Breast epithelium (tissue), 4 donors: ENCODE results near the gene SHLD3. TPM values are rescaled to one million over a fixed set of nuclear protein-coding genes. Genes with fewer than 3 reads are reported as not detected.
A peak's percentile ranks its signal among the peaks of the same experiment; 100 is the strongest.
"Not testable (repeated sequence)": the region's sequence is repeated elsewhere in the genome, so short reads cannot be mapped to it uniquely, and the experiment has no call there.

ENCODE experiments used
- DNase-seq, 2 donors: peaks; one replicate each; pipeline ENCODE4 v3.0.0-alpha.2; 2019; ENCODE audit warnings: low spot score in 2 of 2
- H3K27ac ChIP-seq, 2 donors: fragments of 200-600 bp; sonication (generic) in 1 of 2; one replicate each; pipeline ENCODE4 v1.5.1; 2016 to 2019; ENCODE audit warnings: mild to moderate bottlenecking in 1 of 2
- H3K27me3 ChIP-seq, 2 donors: fragments of 200-600 bp; sonication (generic) in 1 of 2; one replicate each; pipeline versions ENCODE4 v1.5.1 to v1.6.0; 2017 to 2019; ENCODE audit warnings: control low read depth in 1 of 2, mild to moderate bottlenecking in 1 of 2
- H3K36me3 ChIP-seq: fragments of 200-600 bp; one replicate; pipeline ENCODE4 v1.5.1; 2019
- H3K4me1 ChIP-seq, 2 donors: fragments of 200-600 bp; sonication (generic); one replicate each; pipeline ENCODE4 v1.5.1; 2016 to 2019; ENCODE audit warnings: control low read depth in 1 of 2
- H3K4me3 ChIP-seq, 3 donors: fragments of 200-600 bp; sonication (generic); 1 replicate in 2 of 3; 2 replicates in 1 of 3; pipeline ENCODE4 v1.5.1; 2016 to 2019; ENCODE audit warnings: mild to moderate bottlenecking in 3 of 3, moderate library complexity in 2 of 3
- H3K9me3 ChIP-seq, 2 donors: fragments of 200-600 bp; sonication (generic) in 1 of 2; one replicate each; pipeline ENCODE4 v1.5.1; 2016 to 2019; ENCODE audit warnings: control low read depth in 1 of 2
- POLR2A ChIP-seq: fragments of 450-650 bp; IDR thresholded peaks from one replicate; pipeline ENCODE4 v1.6.1; 2016; ENCODE audit warnings: antibody characterized with exemption, mild to moderate bottlenecking, moderate library complexity
- POLR2AphosphoS5 ChIP-seq, 3 donors: sonication (generic); formaldehyde crosslinking; IDR thresholded peaks; one replicate each; pipeline ENCODE4 v1.6.1; 2017; ENCODE audit warnings: antibody characterized with exemption in 3 of 3
- intact Hi-C: fragments of 100-400 bp; cut with DNase I; formaldehyde crosslinking; loops from one replicate; pipeline ENCODE4 v1.15.1; 2023; ENCODE audit warnings: low total_unique reads
- total RNA-seq, 3 donors: library from RNA; depleted of rRNA; stranded (reverse); fragments of >200 nt; gene quantifications; one replicate each; pipeline ENCODE4 v1.1.0, GENCODE V29; 2016
- TF ChIP-seq, protein P1 (sequence below), 3 donors: fragments of 450-650 bp; IDR thresholded peaks; one replicate each; pipeline ENCODE4 v1.5.1; 2016 to 2017; ENCODE audit warnings: antibody characterized with exemption in 3 of 3, mild to moderate bottlenecking in 3 of 3, moderate library complexity in 3 of 3

The SHLD3 gene
- total RNA-seq, 3 donors from 2014 or later, result 3.6 to 5.1 (median 3.7) TPM

GRCh38 chr5:65612298-65612907, 12.4 kb upstream of the SHLD3 start:
- no peak for DNase-seq
- H3K36me3 ChIP-seq, result peaks cover 15% of the 10 kb centered on the region

DNA sequence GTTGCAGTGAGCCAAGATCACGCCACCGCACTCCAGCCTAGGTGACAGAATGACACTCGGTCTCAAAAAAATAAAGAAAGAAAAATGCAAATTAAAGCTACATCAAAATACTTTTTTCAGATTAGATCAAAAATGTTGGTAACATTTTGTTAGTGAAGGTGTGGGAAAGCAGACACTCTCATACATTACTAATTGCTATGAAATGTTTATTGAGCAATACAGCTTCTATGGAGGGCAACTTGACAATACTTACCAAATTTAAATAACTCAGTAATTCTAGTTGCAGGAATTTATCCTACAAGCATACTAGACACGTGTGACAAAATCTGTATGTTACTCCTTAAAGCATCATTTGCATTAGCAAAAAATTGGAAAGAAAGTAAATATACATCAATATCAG, 4.8 kb upstream of the SHLD3 start:
- H3K4me1 ChIP-seq, result peaks cover 0 to 10% of the 10 kb centered on the region in 2 donors
- TF ChIP-seq POLR2AphosphoS5 (IDR thresholded peaks at IDR 0.05), result no peak
- no peak for TF ChIP-seq POLR2A
- intact Hi-C loops, result no loop called here
- DNase-seq, result no peak
- H3K9me3 ChIP-seq, result no peaks in the 10 kb centered on the region
- no peaks in the 10 kb centered on the region for H3K36me3 ChIP-seq
- H3K27me3 ChIP-seq, result no peaks in the 10 kb centered on the region
- H3K4me3 ChIP-seq, result no peak overlapping the region
- no peak overlapping the region for H3K27ac ChIP-seq

More at GRCh38 chr5:65612298-65612907, 12.4 kb upstream of the SHLD3 start:
- Histone ChIP-seq H3K4me3 (no peak overlapping the region), H3K27ac (no peak overlapping the region), H3K9me3 (no peaks in the 10 kb centered on the region), H3K4me1 (no peaks in the 10 kb centered on the region), H3K27me3 (no peaks in the 10 kb centered on the region)
- TF ChIP-seq POLR2A (no peak), POLR2AphosphoS5 (IDR thresholded peaks at IDR 0.05) (no peak)
- TF ChIP-seq, protein P1, sequence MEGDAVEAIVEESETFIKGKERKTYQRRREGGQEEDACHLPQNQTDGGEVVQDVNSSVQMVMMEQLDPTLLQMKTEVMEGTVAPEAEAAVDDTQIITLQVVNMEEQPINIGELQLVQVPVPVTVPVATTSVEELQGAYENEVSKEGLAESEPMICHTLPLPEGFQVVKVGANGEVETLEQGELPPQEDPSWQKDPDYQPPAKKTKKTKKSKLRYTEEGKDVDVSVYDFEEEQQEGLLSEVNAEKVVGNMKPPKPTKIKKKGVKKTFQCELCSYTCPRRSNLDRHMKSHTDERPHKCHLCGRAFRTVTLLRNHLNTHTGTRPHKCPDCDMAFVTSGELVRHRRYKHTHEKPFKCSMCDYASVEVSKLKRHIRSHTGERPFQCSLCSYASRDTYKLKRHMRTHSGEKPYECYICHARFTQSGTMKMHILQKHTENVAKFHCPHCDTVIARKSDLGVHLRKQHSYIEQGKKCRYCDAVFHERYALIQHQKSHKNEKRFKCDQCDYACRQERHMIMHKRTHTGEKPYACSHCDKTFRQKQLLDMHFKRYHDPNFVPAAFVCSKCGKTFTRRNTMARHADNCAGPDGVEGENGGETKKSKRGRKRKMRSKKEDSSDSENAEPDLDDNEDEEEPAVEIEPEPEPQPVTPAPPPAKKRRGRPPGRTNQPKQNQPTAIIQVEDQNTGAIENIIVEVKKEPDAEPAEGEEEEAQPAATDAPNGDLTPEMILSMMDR (IDR thresholded peaks at IDR 0.05), result no peak
- intact Hi-C loops, result no loop called here

DNA sequence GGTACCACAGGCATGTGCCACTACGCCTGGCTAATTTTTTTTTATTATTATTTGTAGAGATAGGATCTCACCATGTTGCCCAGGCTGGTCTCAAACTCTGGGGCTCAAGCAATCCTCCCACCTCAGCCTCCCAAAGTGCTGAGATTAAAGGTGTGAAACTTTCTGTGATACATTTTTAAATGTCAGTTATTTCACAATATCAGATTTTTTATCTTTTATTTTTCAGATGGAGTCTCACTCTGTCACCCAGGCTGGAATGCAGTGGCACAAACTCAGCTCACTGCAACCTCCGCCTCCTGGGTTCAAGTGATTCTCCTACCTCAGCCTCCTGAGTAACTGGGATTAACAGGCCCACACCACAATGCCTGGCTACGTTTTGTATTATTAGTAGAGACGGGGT, 2.9 kb upstream of the SHLD3 start:
- H3K9me3 ChIP-seq, H3K27ac ChIP-seq, H3K36me3 ChIP-seq, H3K27me3 ChIP-seq, intact Hi-C loops, DNase-seq: not testable (repeated sequence)
- peak overlapping the region in 1 of 3 donors; percentile 11 for H3K4me3 ChIP-seq
- H3K4me1 ChIP-seq, result peaks cover 0 to 19% of the 10 kb centered on the region in 2 donors

DNA sequence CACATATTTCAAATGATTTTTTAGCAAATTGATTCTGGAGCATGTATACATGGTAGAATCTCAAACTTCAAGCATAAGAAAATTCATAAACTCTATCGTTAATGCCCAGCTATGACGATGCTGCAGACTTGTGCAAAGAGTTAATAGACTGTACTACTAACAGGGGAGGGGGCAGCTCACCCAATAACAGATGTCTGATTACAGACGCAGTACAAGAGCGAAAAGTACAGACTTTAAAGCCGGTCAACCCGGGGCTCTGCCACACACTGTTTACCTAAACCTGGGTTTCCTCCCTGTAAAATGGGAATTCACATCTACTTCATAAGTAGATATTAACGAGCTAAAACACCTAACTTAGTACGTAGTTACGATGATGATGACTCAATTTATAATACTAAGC, 1.3 kb upstream of the SHLD3 start:
- intact Hi-C loops, result no loop called here
- Histone ChIP-seq H3K27me3 (no peaks in the 10 kb centered on the region), H3K4me1 (peaks cover 0 to 19% of the 10 kb centered on the region in 2 donors)

GRCh38 chr5:65624025-65624570, 729 bp upstream of the SHLD3 start, which contains the start of gene TRIM23:
Gene TRIM23 (minus strand): TSS chr5:65624333. CDS start chr5:65624274, 59 bp downstream.
- DNase-seq, result peak; percentile 86 to 89
- H3K27me3 ChIP-seq, result no peaks in the 10 kb centered on the region
- peak within 1 kb of the TSS; percentile 86 to 87 for H3K27ac ChIP-seq
- no peaks in the 10 kb centered on the region for H3K9me3 ChIP-seq
- intact Hi-C loops, result no loop called here
- H3K4me3 ChIP-seq, result peak within 1 kb of the TSS; percentile 79 to 85 (median 82)
- no peaks in the 10 kb centered on the region for H3K36me3 ChIP-seq
- peak in 2 of 3 donors; percentile 43 to 49 for TF ChIP-seq POLR2AphosphoS5 (IDR thresholded peaks at IDR 0.05)
- TF ChIP-seq, protein P1 (IDR thresholded peaks at IDR 0.05), result no peak
- peaks cover 0 to 19% of the 10 kb centered on the region in 2 donors for H3K4me1 ChIP-seq

More for the DNA sequence above, 1.3 kb upstream of the SHLD3 start:
- DNase-seq, result no peak
- Histone ChIP-seq H3K27ac (peak overlapping the region; percentile 86 to 87), H3K4me3 (peak overlapping the region; percentile 79 to 85 (median 82)), H3K36me3 (no peaks in the 10 kb centered on the region), H3K9me3 (no peaks in the 10 kb centered on the region)
- TF ChIP-seq POLR2AphosphoS5 (IDR thresholded peaks at IDR 0.05) (no peak), POLR2A (no peak)
- TF ChIP-seq, protein P1 (IDR thresholded peaks at IDR 0.05), result no peak

DNA sequence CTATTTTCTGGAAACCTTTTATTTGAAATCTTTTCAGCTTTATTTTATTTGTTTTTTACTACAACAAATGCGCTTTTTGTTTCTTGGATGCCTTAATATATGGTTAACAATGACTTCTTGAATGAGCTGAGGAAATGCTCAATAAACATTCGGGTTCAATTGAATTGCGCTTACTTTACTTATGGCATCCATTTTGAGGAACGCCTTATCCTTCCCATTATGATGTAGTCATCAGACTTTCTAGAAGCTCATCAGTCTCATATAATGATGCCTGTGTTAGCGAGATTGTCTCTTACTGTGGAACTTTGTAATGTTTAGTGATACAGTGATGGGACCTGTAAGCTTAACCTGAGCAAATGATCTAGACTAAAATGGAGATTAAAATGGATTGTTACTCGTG, 916 bp downstream of the SHLD3 start:
- Histone ChIP-seq H3K27ac (no peak overlapping the region), H3K4me1 (peaks cover 0 to 19% of the 10 kb centered on the region in 2 donors), H3K9me3 (no peaks in the 10 kb centered on the region), H3K4me3 (peak overlapping the region; percentile 79 to 85 (median 82)), H3K36me3 (no peaks in the 10 kb centered on the region), H3K27me3 (no peaks in the 10 kb centered on the region)
- intact Hi-C loops, result no loop called here
- no peak for DNase-seq
- TF ChIP-seq POLR2A (no peak), POLR2AphosphoS5 (IDR thresholded peaks at IDR 0.05) (no peak)
- TF ChIP-seq, protein P1 (IDR thresholded peaks at IDR 0.05), result no peak
